MV-4-11 (cell line): Measurements from ENCODE around the gene WNT3.

Source experiments
- DNase-seq: peaks from one replicate; lab custom pipeline; 2025; lab: John Stamatoyannopoulos, UW

WNT3 gene

GRCh38 chr17:46732160-46732559 is 86.3 kb downstream of the WNT3 start:
- no peak for DNase-seq

DNA sequence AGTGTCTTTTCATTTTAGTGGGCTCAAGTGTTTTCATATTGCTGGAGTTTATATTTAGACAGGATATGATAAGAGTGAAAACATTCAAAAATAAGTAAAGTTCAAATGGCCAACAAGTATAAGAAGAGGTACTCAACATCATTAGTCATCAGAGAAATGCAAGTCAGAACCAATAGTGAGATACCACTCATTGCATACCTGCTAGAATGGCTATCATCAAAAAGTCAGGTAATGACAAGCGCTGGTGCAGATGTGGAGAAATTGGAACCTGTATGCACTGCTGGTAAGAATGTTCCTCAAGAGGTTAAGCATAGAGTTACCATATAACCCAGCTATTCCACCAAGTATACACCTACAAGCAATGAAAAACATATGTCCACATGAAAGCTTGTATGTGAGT is 87.8 kb downstream of the WNT3 start:
- DNase-seq = no peak

DNA sequence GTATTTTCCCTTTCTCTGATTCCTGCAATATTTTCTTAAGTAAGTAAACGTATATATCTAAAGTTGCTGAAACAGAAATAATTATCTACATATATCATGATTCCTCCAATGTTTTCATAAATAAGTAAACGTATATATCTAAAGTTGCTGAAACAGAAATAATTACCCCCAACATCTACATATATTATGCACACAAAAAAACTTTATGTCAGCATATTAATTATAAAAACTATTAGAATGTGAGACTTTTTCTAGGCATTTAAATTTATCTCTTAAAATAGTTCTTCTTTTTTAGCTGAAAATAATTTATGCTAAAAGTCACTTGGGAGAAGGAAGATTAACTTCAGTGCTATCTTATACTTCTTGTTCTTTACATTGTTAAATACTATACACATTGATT is 88.5 kb downstream of the WNT3 start:
- DNase-seq = no peak

DNA sequence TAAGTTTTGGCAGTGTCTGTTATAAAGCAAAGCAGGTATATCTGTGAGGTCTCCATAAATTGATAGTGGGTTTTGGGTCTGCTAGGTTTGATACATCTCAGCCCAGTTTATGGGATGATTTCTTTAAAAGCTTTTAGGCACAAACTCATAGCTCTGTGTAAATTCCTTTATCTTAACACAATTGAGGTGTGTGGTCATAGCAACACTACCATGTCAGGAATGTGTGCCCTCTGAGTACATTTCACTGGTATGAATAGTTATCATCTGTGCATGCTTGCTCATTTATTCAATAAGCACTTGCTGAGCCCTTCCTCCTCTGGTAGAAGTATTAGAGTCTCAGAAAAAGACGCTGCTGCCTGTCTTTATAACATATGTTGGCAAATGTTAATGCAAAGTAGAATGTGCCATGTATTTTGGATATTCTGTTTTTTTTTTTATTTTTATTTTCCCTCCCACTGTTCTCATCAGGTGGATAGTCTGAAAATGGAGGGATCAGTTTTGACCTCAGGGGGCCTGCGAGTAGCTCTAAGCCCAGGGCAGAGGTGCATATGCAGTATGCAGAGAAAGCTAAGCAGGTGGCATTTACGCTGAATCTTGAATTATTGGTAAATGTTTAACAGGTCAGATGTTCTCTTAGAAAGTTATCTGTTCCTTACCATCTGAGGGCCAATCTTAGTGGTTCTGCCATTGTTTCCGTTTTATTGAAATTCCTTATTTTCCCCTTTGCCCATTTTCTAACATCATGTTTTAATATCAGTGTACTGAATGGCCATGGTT is 90.7 kb downstream of the WNT3 start:
- no peak for DNase-seq

- no peak for DNase-seq
These were observed 92.3 kb downstream of the WNT3 start for GRCh38 chr17:46726206-46726605.

GRCh38 chr17:46722662-46723285 is 95.7 kb downstream of the WNT3 start:
- DNase-seq = no peak

DNA sequence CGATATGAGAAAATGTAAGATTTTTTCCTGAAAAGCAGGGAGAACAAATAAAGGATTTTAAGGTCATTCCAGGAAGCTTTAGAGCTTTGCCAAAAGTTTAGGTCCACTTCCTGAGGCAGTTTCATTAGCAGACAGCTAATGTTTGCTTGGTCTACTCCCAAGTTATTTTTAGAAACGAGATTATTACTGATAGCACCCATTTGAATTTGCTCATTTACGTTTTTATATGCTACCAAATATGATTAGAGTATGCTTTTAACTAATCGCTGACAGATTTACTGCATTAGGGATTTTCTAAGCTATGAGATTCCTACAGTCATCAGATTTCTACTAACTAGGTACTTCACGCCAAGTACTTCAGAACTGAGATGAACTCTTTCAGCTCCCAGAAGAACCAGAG is 98.1 kb downstream of the WNT3 start:
- DNase-seq = no peak

GRCh38 chr17:46719891-46720290 is 98.6 kb downstream of the WNT3 start:
- DNase-seq = no peak

- no peak for DNase-seq
These were observed 100.5 kb downstream of the WNT3 start for GRCh38 chr17:46717999-46718398.
